Mucosa of stomach (tissue), 1 donor: ENCODE data around the gene RDH8.
"Not testable (repeated sequence)": the region's sequence is repeated elsewhere in the genome, so short reads cannot be mapped to it uniquely, and the experiment has no call there.

ENCODE experiments used
- H3K27me3 ChIP-seq: one replicate; pipeline ENCODE4 v1.7.0; 2013; ENCODE audit warnings: mild to moderate bottlenecking, low read length; ENCODE audit not compliant: control insufficient read depth, insufficient read depth
- H3K36me3 ChIP-seq: one replicate; pipeline ENCODE4 v1.7.0; 2013; ENCODE audit warnings: low read length; ENCODE audit not compliant: control insufficient read depth, insufficient read depth
- H3K4me1 ChIP-seq: one replicate; pipeline ENCODE4 v1.7.0; 2013; ENCODE audit warnings: mild to moderate bottlenecking, low read length; ENCODE audit not compliant: control insufficient read depth, insufficient read depth
- H3K4me3 ChIP-seq: one replicate; pipeline ENCODE4 v1.7.0; 2013; ENCODE audit warnings: low read length
- H3K9ac ChIP-seq: one replicate; pipeline ENCODE4 v1.7.0; 2013; ENCODE audit warnings: mild to moderate bottlenecking, low read length, moderate library complexity
- H3K9me3 ChIP-seq: one replicate; pipeline ENCODE4 v1.7.0; 2013; ENCODE audit warnings: mild to moderate bottlenecking, low read length, moderate library complexity; ENCODE audit not compliant: control insufficient read depth
- donor health status: Pancreatic carcinoma.

The RDH8 gene

DNA sequence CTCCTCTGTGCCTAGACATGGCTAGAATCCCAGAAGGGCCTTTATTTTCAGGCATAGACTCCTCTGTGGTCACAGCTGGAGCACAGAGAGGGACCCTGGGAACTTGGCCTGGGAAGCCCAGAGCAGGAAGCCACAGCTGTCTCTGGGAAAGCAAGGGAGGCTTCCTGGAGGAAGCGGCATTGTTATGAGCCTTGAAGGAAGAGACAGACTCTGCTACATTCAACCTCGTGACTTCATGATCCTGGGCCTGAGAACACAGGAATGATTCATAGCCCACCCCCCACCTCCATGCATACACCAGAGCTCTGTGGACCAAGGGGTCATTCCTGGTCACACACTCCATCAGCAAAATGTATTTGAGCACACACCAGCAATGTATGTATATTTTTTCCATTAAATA lies 8.6 kb downstream of the RDH8 start:
- no peaks in the 10 kb centered on the region for H3K9me3 ChIP-seq
- H3K27me3 ChIP-seq: peaks cover 6% of the 10 kb centered on the region
- H3K36me3 ChIP-seq: no peaks in the 10 kb centered on the region
- no peak overlapping the region for H3K9ac ChIP-seq
- no peaks in the 10 kb centered on the region for H3K4me1 ChIP-seq
- no peak overlapping the region for H3K4me3 ChIP-seq

- H3K4me3 ChIP-seq, H3K4me1 ChIP-seq, H3K27me3 ChIP-seq, H3K9me3 ChIP-seq, H3K36me3 ChIP-seq, H3K9ac ChIP-seq: not testable (repeated sequence)
Observed at GRCh38 chr19:10023096-10023495, 9.8 kb downstream of the RDH8 start.

- Histone ChIP-seq H3K4me3 (no peak overlapping the region), H3K9me3 (no peaks in the 10 kb centered on the region), H3K27me3 (peaks cover 11% of the 10 kb centered on the region), H3K36me3 (no peaks in the 10 kb centered on the region), H3K9ac (no peak overlapping the region), H3K4me1 (peaks cover 6% of the 10 kb centered on the region)
Observed at GRCh38 chr19:10026744-10027143, 13.5 kb downstream of the RDH8 start.

DNA sequence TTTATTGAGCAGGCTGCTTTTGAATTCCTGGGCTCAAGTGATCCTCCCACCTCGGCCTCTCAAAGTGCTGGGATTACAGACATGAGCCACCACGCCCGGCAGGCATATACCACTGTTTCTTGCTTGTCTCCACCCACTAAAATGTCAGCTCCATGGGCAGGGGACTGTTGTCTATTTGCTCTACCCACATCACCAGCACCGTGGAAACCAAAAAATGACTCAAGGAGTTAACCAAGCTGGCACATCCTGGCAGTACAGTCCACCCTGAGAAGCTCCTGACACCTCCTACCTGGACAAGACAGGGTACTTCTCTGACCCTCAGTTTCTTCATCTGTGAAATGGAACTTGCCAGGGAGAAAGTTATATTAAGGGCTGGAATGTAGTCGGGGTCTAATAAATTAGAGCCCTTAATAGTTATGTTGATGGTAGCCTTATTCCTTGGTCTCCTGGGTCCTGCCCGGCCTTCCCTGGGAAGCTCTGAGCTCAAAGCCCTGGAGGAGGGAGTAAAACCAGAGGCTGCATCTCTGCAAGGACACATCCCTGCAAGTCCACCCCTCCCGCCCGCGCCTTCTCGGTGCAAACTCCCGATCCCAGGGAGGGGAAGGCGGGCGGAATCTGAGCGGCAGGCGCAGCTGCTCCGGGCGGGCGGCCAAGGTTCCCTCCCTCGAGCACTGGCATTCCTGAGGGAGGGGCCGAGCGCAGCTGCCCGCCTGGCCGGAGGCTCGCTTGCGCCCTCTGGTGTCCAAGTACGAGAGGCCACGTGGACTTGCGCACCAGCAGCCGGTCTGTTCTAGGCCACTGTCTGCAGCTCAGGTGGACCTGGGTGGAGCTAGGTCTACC lies 14.1 kb downstream of the RDH8 start:
- Histone ChIP-seq H3K4me3 (no peak overlapping the region), H3K9ac (no peak overlapping the region), H3K4me1 (peaks cover 6% of the 10 kb centered on the region), H3K27me3 (peaks cover 11% of the 10 kb centered on the region), H3K9me3 (no peaks in the 10 kb centered on the region), H3K36me3 (no peaks in the 10 kb centered on the region)

GRCh38 chr19:10033614-10034013 lies 20.3 kb downstream of the RDH8 start:
- peaks cover 36% of the 10 kb centered on the region for H3K27me3 ChIP-seq
- H3K9me3 ChIP-seq: no peaks in the 10 kb centered on the region
- no peak overlapping the region for H3K4me3 ChIP-seq
- no peaks in the 10 kb centered on the region for H3K36me3 ChIP-seq
- H3K9ac ChIP-seq: no peak overlapping the region
- H3K4me1 ChIP-seq: no peaks in the 10 kb centered on the region

DNA sequence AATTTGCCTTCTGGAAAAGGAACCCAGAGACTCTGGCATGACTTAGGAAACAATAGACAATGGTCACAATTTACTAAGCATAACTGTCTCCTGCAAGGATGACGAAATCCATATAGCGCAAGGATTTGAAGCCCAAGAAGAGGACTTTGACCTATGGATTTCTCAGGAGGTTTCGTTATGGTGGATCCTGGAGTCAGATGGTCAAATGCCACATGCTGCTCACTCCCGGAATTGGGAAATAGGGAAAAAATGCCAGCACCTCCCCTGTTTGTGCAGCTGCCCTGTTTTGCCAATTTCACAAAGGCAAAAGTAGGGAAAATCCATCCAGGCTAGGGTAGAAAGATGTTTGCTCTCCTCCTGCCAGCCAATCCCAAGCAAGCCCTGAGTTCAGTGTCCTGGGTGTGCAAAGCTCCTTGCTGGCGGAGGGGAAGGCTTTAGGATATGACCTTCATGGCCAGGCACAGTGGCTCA lies 23.4 kb downstream of the RDH8 start:
- H3K36me3 ChIP-seq: no peaks in the 10 kb centered on the region
- H3K9ac ChIP-seq: no peak overlapping the region
- H3K27me3 ChIP-seq: peaks cover 35% of the 10 kb centered on the region
- H3K4me3 ChIP-seq: no peak overlapping the region
- no peaks in the 10 kb centered on the region for H3K9me3 ChIP-seq
- H3K4me1 ChIP-seq: no peaks in the 10 kb centered on the region

- H3K27me3 ChIP-seq: peaks cover 34% of the 10 kb centered on the region
- H3K4me3 ChIP-seq: no peak overlapping the region
- no peaks in the 10 kb centered on the region for H3K36me3 ChIP-seq
- H3K4me1 ChIP-seq: no peaks in the 10 kb centered on the region
- H3K9ac ChIP-seq: no peak overlapping the region
- H3K9me3 ChIP-seq: no peaks in the 10 kb centered on the region
Observed at GRCh38 chr19:10037367-10037766, 24.1 kb downstream of the RDH8 start.

- no peaks in the 10 kb centered on the region for H3K9me3 ChIP-seq
- H3K9ac ChIP-seq: no peak overlapping the region
- H3K36me3 ChIP-seq: no peaks in the 10 kb centered on the region
- H3K4me3 ChIP-seq: no peak overlapping the region
- peaks cover 30% of the 10 kb centered on the region for H3K27me3 ChIP-seq
- H3K4me1 ChIP-seq: no peaks in the 10 kb centered on the region
Observed at GRCh38 chr19:10037809-10038208, 24.5 kb downstream of the RDH8 start.

DNA sequence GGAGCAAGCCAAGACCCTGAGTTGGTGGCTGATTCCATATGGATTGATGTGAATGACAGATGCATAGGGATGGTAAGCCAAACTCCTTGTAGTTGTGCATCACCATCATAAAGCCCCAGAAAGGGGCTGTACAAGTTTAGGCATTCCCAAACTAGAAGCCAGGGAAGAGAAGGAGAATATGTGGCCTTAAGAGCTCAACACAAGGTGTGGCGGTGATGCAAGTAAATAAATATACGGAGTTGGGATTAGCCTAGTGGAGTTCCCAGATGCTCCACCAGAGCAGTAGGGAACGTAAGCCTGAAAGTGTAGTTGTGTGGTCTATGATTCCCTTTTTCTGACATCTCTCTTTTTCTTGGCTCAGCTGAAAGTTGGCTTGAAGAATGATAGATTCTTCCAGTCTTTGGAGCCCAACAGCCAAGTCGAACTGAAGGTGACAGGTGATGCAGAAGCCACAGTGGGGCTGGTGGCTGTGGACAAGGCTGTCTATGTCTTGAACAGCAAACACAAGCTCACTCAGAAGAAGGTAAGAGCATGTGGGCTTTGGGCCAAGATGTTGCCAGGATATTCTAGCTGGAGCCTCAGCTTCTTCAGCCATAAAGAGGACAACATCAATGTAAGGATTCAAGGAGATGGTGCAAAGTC lies 30.1 kb downstream of the RDH8 start:
- H3K9ac ChIP-seq: no peak overlapping the region
- H3K4me1 ChIP-seq: no peaks in the 10 kb centered on the region
- no peaks in the 10 kb centered on the region for H3K36me3 ChIP-seq
- H3K4me3 ChIP-seq: no peak overlapping the region
- peaks cover 12% of the 10 kb centered on the region for H3K27me3 ChIP-seq
- peaks cover 4% of the 10 kb centered on the region for H3K9me3 ChIP-seq

- H3K9me3 ChIP-seq: peaks cover 4% of the 10 kb centered on the region
- no peak overlapping the region for H3K4me3 ChIP-seq
- H3K9ac ChIP-seq: no peak overlapping the region
- no peaks in the 10 kb centered on the region for H3K36me3 ChIP-seq
- no peaks in the 10 kb centered on the region for H3K4me1 ChIP-seq
- peaks cover 8% of the 10 kb centered on the region for H3K27me3 ChIP-seq
Observed at GRCh38 chr19:10044390-10044789, 31.1 kb downstream of the RDH8 start.

GRCh38 chr19:10045371-10045770 lies 32.1 kb downstream of the RDH8 start:
- Histone ChIP-seq H3K27me3 (peaks cover 8% of the 10 kb centered on the region), H3K9ac (no peak overlapping the region), H3K4me1 (no peaks in the 10 kb centered on the region), H3K9me3 (peaks cover 4% of the 10 kb centered on the region), H3K4me3 (no peak overlapping the region), H3K36me3 (no peaks in the 10 kb centered on the region)

GRCh38 chr19:10049626-10050025 lies 36.3 kb downstream of the RDH8 start:
- H3K4me1 ChIP-seq: no peaks in the 10 kb centered on the region
- no peaks in the 10 kb centered on the region for H3K9me3 ChIP-seq
- peaks cover 4% of the 10 kb centered on the region for H3K27me3 ChIP-seq
- no peak overlapping the region for H3K9ac ChIP-seq
- no peak overlapping the region for H3K4me3 ChIP-seq
- H3K36me3 ChIP-seq: no peaks in the 10 kb centered on the region
